H1 (cell line): ENCODE results near the gene XKR8. TPM values are rescaled to one million over a fixed set of nuclear protein-coding genes. Genes with fewer than 3 reads are reported as not detected.

Experiments
- ASH2L ChIP-seq: fragments of 200-600, 300-600 bp; sonication (generic); IDR thresholded peaks from one replicate; pipeline ENCODE4 v1.7.1; 2017; ENCODE audit warnings: low read length
- BRCA1 ChIP-seq: IDR thresholded peaks from 2 replicates; pipeline ENCODE4 v1.6.1; 2012; ENCODE audit warnings: low read depth, low read length, improper control_type of control experiment
- CEBPB ChIP-seq: IDR thresholded peaks from 2 replicates; pipeline ENCODE4 v1.6.1; 2012; ENCODE audit warnings: low read depth, low read length
- EGR1 ChIP-seq: IDR thresholded peaks from 2 replicates; pipeline ENCODE4 v1.6.1; 2011; ENCODE audit warnings: low read depth, low read length, borderline replicate concordance
- HDAC6 ChIP-seq: IDR thresholded peaks from one replicate; pipeline ENCODE4 v1.7.1; 2012; ENCODE audit warnings: low read depth, mild to moderate bottlenecking, inconsistent platforms, low read length, moderate library complexity
- POU5F1 ChIP-seq: IDR thresholded peaks from 2 replicates; pipeline ENCODE4 v1.6.1; 2011; ENCODE audit warnings: low read depth, mild to moderate bottlenecking, low read length, moderate library complexity
- polyA plus RNA-seq, 7 experiments: library from polyadenylated mRNA; depleted of rRNA in 3 of 7; stranded (reverse) in 5 of 7; unstranded in 2 of 7; fragments of >200 nt in 5 of 7; fragments of 200-250 nt in 2 of 7; gene quantifications; 1 replicate in 5 of 7; 2 replicates in 1 of 7; 4 replicates in 1 of 7; pipeline versions ENCODE4 v1.2.1 to v1.2.3, GENCODE V29; 2011 to 2013; ENCODE audit warnings: missing spikeins in 2 of 7, mixed read lengths in 2 of 7
- total RNA-seq: library from RNA; stranded (reverse); fragmentation: NEBNext Ultra II Directional; extraction: Animal tissue kit (Norgen Biotek cat#: 25700); gene quantifications from 2 replicates; pipeline ENCODE4 v1.2.1, GENCODE V29; 2021

Gene XKR8
- total and polyA plus RNA-seq, 2 of the 8 experiments (the other 6 are each of a cell fraction or from before 2014, with no cell fraction given) = 14.2 to 16.3 TPM

DNA sequence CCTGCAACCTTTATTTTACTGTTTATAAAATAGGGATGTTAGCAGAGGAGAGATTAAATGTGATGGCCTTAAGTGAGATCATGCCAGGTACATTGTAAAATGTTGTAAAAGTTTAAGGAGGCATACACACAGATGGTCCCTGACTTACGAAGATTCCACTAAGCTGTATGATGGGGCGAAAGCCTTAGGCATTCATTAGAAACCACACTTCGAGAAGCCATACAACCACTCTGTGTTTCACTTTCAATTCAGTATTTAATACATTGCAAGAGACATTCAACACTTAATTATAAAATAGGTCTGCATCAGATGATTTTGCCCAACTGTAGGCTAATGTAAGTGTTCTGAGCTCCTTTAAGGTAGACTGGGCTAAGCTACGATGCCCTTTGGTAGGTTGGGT lies 21.3 kb upstream of the XKR8 start (continued):
- no peak for TF ChIP-seq CEBPB
- TF ChIP-seq POU5F1 = no peak
- no peak for TF ChIP-seq EGR1
- no peak for TF ChIP-seq HDAC6
- no peak for TF ChIP-seq BRCA1
- no peak for TF ChIP-seq ASH2L
